HG02870 (cell line): Measurements from ENCODE around the gene CPHXL.
A peak's percentile ranks its signal among the peaks of the same experiment; 100 is the strongest.

ENCODE experiments used
- ATAC-seq: cut with Tn5 transposase; IDR thresholded peaks from one replicate; pipeline ENCODE4 v1.9.1; 2021; ENCODE audit warnings: mild to moderate bottlenecking, moderate library complexity; ENCODE audit not compliant: unreplicated experiment

Gene CPHXL

GRCh38 chr16:75702242-75702641, 24.0 kb downstream of the CPHXL start:
- no peak for ATAC-seq

- ATAC-seq: no peak
Measured at GRCh38 chr16:75701361-75701760, 24.9 kb downstream of the CPHXL start, which contains the start of gene DUXB. Gene DUXB (minus strand): TSS chr16:75701461. CDS start chr16:75701418, 43 bp downstream.

GRCh38 chr16:75697571-75697970, 28.7 kb downstream of the CPHXL start:
- ATAC-seq: no peak

GRCh38 chr16:75695708-75696107, 30.6 kb downstream of the CPHXL start:
- ATAC-seq: no peak

- ATAC-seq: peak; percentile 50
Measured at GRCh38 chr16:75687361-75687760, 38.9 kb downstream of the CPHXL start.

- no peak for ATAC-seq
Measured at GRCh38 chr16:75682308-75682707, 44.0 kb downstream of the CPHXL start.

- no peak for ATAC-seq
Measured at GRCh38 chr16:75679366-75679765, 46.9 kb downstream of the CPHXL start.

- ATAC-seq: no peak
Measured at GRCh38 chr16:75676909-75677308, 49.4 kb downstream of the CPHXL start, which contains the start of gene CPHXL2. Gene CPHXL2 (minus strand): TSS chr16:75677009. CDS start chr16:75676999, 10 bp downstream.

- ATAC-seq: no peak
Measured at GRCh38 chr16:75667503-75667902, 58.8 kb downstream of the CPHXL start.
